Adrenal gland (tissue), 5 donors: ENCODE data around the gene FGD5.

Source experiments
- CTCF ChIP-seq, 6 experiments: fragments of 450-650 bp in 4 of 6; fragments of 200-600 bp in 2 of 6; sonication (generic) in 1 of 6; IDR thresholded peaks; 1 replicate in 5 of 6; 2 replicates in 1 of 6; pipeline versions ENCODE4 v1.5.1 to v1.8.0; 2016 to 2021; ENCODE audit warnings: antibody characterized with exemption in 6 of 6, mild to moderate bottlenecking in 2 of 6, moderate library complexity in 1 of 6
- POLR2A ChIP-seq, 2 donors: fragments of 450-650 bp; IDR thresholded peaks; one replicate each; pipeline ENCODE4 v1.6.1; 2017; ENCODE audit warnings: antibody characterized with exemption in 2 of 2, mild to moderate bottlenecking in 2 of 2, moderate library complexity in 1 of 2
- donor health status: DM: no; HTN: no; CAD: no.

DNA sequence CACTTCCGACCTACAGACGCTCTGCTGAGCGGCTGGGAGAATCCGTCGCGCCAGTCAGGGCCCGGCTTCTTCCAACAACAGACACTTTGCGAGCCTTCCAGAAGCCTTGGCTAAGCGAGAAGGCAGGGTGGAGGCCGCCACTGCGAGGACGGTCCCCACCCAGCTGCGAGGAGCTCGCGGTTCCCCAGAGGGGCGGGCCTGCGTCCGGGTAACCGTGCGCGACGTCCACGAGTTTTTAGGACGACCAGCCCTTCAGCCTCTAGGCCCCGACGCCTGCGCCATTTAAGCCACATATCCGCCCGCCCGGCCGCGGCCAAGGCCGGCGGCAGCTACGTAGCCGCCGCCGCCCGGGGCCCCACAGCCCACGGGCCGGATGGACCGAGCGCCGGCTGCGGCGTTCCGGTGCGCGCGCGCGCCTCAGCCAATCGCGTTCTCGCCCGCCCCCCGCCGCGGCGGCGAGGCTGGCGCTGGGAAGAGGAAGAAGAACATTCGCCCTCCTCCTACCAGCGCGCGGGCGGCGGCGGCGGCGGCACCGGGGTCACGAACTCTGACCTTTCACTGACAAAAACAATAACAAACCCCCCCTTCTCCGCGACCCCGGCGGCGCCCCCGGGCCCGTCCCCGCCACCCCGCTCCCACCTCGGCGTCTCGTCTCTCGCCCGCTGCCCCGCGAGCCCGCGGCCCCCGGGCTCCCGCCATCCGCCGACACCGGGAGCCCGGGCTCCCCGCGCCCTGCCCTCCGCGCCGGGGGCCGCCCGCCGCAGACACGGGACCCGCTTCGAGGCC is 128.5 kb downstream of the FGD5 start, which contains the start of gene NR2C2:
- TF ChIP-seq POLR2A (IDR thresholded peaks at IDR 0.05) = peak; percentile 87 to 91
- TF ChIP-seq CTCF (IDR thresholded peaks at IDR 0.05) = no peak
